A204.1 (cell line): ENCODE data around the gene ZNF138.

ENCODE experiments used
- FAIRE-seq: peaks from 2 replicates; lab custom pipeline; 2012; peaks lifted over from hg19 to GRCh38; lab: Jason Lieb, UNC

ZNF138 gene

GRCh38 chr7:64875658-64876406, 81.6 kb downstream of the ZNF138 start:
- FAIRE-seq = no peak

GRCh38 chr7:64876792-64877713, 82.8 kb downstream of the ZNF138 start:
- FAIRE-seq = no peak

GRCh38 chr7:64877714-64878610, 83.7 kb downstream of the ZNF138 start:
- no peak for FAIRE-seq

- no peak for FAIRE-seq
Observed at GRCh38 chr7:64878684-64879083, 84.5 kb downstream of the ZNF138 start.

- FAIRE-seq = no peak
Observed at GRCh38 chr7:64879086-64879730, 85.0 kb downstream of the ZNF138 start.

GRCh38 chr7:64879800-64880199, 85.6 kb downstream of the ZNF138 start:
- FAIRE-seq = no peak

- no peak for FAIRE-seq
Observed at GRCh38 chr7:64880322-64881297, 86.4 kb downstream of the ZNF138 start.

GRCh38 chr7:64881461-64882287, 87.4 kb downstream of the ZNF138 start:
- FAIRE-seq = no peak

GRCh38 chr7:64882341-64883112, 88.3 kb downstream of the ZNF138 start:
- FAIRE-seq = no peak
